Activated CD4-positive, CD25-positive, alpha-beta regulatory T cell treated with anti-CD3 and anti-CD28 coated beads, Interleukin-2, amount 50 U/mL, for 24 hours (primary cell): ENCODE data around the gene MAP3K5.
"Not testable (repeated sequence)": the region's sequence is repeated elsewhere in the genome, so short reads cannot be mapped to it uniquely, and the experiment has no call there.

Experiments
- ATAC-seq, 2 donors: fragments of 150-1000 bp; cut with Tn5 transposase; one replicate each; pipeline ENCODE4 v1.10.0; 2021; ENCODE audit warnings: mild to moderate bottlenecking in 1 of 2, moderate library complexity in 1 of 2

MAP3K5 gene

DNA sequence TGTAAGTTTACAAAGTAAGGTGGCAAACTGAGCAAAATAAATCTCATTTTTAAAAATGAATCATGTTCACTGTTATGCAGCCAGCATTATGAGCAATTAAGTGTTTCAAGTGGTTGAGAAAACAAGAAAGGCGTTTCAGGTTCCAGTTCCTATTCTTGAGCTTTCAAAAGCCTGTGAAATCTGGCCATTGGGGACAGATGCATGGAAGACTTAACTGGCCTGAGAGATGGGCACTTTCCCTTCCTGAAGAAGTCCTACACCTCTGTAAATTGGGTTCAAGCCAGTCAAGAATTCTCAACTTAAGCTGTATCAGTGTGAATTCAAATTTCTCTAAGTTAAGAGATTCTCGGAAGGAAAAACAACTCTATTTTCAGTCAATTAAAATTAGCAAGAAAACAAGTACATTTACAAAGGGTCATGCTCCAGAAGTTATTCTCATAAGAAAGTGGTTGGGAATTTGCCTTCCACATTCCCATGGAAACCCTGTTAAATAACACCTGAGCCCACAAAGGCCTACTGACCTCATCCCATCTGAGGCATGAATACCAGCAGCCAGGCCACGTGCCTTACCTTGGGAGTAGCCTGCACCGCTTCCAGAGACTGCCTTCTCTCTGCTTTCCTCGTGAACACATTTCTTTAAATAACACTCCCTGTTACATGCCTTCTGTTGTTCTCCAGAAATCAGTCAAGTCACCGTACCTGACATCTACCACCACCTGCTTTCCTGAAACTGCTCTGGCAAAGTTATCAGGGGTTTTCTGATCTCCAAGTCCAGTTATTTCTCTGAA lies 19.4 kb downstream of the MAP3K5 start:
- ATAC-seq = peak; percentile 61 to 76

DNA sequence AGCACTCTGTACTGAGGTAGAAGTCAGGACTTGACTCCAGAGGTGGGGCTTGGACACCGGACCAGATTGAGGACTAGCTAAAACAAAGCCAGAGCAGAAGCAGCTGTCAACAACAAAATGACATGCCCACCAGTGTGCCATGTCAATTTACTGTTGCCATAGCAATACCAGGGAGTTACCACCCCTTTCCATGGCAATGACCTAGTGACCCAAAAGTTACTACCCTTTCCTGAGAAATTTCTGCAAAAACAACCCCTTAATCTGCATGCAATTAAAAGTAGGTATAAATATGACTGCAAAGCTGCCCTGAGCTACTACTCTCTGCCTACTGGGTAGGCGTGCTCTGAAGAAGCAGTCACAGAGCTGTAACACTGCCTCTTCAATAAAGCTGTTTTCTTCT lies 21.0 kb downstream of the MAP3K5 start:
- ATAC-seq = peak in 1 of 2 donors; percentile 31

DNA sequence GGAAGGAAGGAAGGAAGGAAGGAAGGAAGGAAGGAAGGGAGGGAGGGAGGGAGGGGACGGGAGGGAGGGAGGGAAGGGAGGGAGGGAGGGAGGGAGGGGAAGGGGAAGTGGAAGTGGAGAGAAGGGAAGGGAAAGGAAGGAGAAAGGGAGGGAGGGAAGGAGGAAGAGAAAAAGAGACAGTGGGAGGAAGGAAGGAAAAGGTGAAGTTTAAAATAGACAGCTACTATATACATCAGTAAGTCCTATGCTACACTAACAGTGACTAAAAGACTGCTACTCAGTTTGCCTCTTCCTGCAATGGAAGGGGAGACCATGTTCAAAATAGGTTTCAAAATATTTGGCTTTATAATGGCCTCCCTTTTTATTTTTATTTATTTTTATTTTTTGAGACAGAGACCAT lies 22.5 kb downstream of the MAP3K5 start:
- no peak for ATAC-seq

DNA sequence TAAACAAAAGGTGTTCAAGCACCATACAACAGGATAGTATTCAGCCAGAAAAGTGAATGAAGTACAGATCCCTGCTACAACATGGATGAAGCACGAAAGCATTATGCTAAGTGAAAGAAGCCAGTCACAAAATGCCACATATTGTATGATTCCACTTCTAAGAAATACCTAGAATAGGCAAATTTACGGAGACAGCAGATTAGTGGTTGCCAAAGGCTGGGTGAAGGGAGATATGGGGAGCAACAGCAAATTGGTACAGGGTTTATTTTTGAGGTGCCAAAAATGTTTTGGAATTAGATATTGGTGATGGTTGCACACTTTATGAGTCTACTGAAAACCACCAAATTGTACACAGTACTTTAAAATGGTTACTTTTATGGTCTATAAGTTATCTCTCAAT lies 23.2 kb downstream of the MAP3K5 start:
- no peak for ATAC-seq

DNA sequence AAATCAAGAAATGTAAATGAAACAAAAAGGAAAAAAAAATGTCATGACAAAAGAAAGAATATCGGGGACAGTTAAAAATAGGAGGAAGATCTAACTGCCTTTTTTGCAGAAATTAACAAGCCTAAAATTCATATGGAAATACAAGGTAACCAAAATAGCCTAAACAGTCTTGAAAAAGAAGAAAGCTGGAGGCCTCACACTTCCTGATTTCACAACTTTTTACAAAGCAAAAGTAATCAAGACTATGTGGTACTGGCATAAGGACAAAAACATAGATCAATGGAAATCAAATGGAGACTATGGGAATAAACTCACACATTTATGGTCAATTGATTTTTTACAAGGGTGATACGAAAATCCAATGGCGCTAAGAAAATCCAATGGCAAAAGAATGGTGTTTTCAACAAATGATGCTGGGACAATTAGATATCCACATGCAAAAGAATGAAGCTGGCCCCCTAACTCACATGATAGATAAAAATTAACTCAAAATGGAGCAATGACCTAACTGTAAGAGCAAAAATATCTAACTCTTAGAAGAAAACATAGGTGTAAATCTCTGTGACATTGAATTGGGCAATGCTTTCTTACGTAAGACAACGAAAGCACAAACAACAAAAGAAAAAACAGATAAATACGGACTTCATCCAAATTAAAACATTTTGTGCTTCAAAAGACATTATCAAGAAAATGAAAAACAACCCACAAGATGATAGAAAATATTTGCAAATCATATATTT lies 24.5 kb downstream of the MAP3K5 start:
- no peak for ATAC-seq

DNA sequence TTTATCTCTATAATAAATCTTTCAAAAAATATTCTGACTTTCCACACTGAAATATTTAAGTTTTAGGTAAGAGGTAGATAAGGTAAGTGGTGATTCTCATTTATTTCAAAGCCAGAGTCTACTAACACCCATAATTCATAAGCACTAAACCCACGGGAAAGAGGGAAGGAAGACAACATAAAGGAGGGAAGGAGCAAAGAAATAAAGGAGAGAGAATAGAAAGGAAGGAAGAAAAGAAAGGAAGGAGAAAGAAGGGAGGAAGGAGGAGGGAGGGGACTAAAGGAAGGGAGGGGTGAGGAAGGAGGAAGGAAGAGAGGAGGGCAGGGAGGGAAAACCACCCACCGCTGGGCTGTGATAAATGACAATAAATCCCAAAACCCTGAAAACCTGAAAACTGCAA lies 25.2 kb downstream of the MAP3K5 start:
- ATAC-seq = no peak

DNA sequence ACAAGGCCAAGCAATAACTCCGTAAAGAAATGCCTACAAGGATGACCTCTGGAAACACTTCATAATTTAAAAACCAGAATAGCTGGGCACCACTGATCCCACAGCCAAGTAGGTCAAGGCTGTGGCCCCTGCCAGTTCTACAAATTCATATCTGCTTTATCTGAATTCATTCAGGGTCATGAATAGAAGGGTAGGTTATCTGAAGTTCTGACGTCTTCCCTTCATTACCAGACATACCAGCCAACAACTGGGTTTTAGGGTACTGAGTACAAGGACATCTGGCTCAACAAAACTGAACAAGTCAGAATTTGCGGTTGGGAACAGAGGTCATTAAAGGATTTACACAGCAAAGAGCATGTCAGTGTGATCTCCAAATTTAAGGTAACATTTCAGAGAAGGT lies 26.0 kb downstream of the MAP3K5 start:
- ATAC-seq = no peak

DNA sequence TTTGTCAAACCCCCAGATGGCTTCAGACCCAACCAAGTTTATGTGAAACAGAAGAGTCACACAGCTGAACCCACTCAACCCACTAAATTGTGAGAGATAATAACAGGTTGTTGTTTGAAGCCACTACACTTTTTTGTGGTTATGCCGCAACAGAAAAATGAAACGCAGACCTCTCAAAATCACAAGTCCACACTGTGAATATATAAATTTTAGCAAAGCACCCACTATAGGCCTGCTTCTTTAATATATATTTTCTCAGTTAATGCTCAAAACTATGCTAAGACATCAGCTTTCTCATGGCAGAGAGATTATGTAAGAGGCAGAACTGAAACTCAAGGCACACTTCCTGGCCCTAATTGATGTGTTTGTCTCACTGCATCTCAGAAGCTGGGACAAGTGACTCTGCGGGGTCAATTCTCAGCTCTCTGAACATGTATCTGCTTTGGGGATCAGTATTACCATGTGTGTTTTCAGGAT lies 27.7 kb downstream of the MAP3K5 start:
- ATAC-seq = peak; percentile 57 to 60

DNA sequence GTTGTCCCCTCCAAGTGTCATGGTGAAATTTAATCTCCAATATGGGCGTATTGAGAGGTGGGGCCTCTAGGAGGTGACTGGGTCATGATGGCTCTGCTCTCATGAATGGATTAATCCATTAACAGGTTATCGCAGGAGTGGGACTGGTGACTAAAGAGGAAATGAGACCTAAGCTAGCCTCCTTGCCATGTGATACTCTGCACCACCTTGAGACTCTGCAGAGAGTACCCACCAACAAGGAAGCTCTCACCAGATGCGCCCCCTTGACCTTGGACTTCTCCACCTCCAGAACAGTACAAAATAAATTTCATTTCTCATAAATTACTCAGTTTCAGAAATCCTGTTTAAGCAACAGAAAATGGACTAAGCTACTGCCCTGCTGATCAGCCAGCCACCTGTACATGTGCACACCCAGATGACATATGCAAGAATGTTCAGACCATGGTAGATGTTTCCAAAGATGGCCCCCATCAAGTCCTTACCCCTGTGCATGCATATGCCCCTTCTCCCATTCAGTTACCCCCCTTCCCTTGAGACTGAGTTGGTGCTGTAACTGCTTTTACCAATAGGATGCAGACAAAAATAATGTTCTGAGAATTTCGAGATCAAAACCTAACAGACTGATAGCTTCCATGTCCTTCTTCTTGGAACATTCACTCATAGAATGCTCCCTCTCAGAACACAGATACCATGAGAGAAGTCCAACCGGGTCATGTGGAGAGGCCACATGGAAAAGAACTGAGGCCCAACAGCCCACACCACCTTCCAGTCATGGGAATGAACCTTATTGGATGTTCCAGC lies 28.4 kb downstream of the MAP3K5 start:
- ATAC-seq = peak; percentile 22 to 46

DNA sequence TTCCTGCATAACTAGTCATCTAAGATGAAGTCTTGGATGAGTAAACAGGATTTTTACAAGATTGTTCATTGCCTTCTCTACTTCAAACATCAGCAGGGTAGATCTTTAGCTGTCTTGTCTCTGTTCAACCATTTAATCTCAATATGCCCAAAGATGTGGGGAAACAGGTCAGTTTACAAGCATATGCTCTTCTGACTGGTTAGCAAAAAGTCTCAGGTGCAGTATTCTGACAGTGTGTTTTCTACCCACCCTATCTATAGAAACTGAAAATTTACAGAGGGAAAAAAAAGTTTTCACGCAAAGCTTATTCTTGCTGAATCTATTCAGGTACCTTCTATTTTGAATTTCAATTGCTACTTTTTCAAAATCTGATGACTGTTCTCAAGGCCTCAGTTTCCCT lies 29.0 kb downstream of the MAP3K5 start:
- ATAC-seq = peak in 1 of 2 donors; percentile 52

DNA sequence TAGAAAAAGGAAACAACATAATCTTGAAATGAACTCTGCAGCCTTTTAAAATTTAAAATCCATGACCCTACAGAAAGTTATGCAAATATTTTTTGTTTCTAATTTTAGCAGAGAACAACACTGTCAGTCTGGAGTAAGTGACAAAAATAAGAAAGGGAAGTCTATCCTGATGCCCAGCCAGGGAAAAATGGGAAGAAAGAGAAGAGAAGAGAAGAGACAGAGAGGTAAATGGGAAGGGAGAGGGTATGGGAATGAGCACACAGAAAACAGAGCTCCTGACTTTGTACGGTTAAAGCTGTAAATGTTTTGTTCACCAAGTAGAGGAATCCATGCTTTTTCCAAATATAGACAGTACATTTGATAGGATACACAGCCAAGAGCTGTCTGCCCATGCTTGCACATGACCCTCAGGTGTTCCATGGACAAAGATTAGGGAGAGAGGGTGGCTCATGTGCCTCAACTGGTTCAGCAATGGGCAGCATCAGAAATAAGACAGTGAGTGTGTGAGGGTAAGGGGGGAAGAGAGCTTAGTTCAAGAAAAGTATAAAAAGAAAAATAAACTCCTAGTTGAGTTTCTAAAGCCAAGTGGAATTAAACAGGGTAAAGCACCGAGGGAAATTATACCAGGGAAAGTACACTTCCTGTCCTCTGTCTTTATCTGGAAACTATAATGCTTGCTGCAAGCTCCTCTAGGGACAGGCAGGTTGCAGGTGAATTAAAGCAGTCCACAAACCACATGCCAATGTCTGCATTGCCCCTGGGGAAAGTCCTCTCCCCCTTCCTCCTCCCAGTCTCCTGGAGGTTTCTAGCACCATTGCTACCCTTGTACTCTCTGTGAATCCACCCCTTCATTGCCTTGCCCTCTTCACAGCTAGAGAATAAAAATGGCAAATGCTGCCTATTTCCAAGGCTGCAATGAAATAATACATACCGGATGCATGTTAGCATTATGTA lies 30.0 kb downstream of the MAP3K5 start:
- ATAC-seq = no peak

DNA sequence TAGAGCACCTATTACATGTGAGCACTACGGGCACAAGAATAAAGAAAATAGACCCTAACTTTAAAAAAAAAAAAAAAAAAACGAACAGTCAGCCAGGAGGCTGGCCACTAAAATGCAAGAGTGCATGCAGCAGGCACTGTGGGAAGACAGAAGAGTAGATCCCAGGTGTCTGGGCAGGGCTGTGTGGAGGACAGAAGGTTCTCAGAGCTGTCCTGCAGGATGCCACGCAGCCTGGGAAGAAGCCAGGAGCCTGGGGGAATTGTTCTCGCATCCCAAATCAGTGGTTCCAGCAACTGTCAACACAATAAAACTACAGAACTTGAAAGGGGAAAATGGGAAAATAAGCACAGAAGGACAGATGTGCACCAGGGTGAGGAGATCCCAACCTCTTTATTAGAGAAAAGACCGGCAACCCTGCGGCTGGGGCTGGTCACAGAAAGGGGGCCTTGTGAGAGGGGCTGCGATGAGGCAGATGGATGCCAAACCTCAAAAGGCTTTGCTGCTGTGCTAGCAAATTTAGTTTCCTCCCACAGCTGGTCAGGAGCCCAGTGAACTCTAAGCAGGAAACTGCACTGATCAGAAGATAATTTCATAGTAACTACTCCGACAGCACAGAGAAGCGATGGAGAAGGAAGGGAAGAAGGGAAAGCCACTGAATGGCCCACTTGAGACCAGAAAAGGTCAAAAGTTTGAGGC lies 30.9 kb downstream of the MAP3K5 start:
- ATAC-seq = no peak

DNA sequence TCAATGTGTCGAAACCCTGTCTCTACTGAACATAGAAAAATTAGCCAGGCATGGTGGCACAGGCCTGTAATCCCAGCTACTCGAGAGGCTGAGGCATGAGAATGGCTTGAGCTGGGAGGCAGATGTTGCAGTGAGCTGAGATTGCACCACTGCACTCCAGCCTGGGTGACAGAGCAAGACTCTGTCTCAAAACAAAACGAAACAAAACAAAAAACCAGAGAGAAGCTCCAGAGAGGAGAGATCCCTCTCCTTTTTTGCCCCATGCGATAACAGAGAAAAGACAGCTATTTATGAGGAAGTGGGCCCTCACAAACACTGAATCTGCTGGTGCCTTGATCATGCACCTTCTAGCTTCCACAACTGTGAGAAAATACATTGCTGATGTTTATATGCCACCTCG lies 31.5 kb downstream of the MAP3K5 start:
- not testable (repeated sequence) for ATAC-seq

DNA sequence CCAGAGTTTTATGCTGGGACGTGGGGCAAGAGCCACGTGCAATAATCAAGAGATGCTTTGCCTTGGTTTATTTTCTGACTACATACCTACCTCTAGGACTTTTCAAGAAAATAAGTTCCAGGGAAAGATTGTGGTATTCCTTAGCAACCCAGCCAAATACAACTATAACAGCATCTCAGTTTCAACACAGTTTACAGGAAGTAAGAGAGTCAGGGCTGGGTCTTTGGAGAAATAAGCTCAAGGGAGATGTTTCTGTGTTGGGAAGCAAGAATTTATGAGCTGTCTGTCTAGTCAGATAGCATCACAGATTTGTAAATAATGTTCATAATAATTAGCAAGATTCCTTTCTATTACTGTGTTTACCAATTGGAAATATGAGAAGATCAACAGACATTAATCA lies 35.1 kb downstream of the MAP3K5 start:
- ATAC-seq = no peak

DNA sequence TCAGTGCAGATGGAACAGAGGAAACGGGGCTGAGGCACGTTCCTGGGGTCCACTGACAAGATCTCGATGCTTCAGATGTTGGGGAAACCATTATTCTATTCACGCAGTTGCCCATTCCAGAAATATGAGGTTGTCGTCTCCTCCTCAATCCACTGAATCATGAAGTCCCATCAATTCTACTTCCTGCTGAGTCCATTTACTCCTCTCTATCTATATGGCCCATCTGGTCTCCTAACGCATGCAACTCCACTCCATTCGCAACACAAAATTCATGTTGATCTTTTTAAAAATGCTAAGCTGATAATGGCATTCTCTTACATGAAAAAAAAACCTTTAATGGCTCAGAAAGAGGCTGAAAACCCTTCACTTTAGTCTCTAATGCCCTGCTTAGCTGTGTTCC lies 37.5 kb downstream of the MAP3K5 start:
- ATAC-seq = no peak

DNA sequence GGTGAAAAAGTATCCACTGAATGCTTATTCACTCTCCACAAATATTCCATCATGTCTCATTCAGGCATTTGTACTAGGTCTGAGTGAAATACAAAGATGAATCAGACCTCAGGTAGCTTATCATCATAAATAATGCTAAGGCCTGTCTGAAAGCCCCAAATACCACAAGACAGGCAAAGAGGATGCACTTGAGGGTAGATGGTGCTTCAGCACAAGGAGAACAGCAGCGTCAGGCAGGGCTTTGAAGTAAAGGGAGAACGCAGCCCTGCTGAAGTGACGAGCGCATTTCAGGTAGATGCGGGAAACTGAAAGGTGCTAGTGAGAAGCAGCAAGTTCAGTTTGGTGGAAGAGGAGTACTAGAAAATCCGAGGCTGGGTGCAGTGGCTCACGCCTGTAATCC lies 38.7 kb downstream of the MAP3K5 start:
- peak; percentile 81 to 86 for ATAC-seq

DNA sequence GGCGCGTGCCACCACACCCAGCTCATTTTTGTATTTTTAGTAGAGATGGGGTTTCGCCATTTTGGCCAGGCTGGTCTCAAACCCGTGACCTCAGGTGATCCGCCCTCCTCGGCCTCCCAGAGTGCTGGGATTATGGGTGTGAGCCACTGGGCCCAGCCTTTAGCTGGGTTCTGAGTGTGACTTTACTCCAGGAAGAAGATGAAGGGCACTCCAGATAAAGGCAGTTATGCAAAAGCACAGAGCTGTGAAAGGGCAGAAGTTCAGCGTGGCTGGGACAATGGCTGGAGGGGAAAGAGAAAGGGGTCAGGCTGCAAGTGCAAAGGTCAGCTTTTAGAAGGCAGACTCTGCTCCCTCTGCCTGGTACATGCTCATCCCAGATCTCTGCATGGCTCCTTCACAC lies 39.7 kb downstream of the MAP3K5 start:
- no peak for ATAC-seq

DNA sequence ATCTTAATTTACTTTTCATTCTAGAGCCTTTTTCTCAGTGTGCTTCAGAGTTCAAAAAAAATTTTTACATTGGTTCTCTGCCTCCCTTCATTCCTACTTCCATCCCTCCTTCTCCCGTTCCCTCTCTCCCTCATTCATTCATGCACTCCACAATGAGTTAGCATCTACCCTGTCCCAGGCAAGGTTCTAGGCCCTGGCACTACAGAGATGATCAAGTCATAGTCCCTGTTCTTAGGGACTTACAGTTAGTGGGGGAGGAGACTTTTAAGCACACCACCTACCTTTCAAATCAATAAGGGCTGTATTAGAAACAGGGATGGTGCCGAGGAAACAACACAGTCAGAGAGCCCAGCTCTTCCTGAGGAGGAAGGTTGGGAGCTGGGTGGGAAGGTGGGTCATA lies 40.3 kb downstream of the MAP3K5 start:
- ATAC-seq = no peak

DNA sequence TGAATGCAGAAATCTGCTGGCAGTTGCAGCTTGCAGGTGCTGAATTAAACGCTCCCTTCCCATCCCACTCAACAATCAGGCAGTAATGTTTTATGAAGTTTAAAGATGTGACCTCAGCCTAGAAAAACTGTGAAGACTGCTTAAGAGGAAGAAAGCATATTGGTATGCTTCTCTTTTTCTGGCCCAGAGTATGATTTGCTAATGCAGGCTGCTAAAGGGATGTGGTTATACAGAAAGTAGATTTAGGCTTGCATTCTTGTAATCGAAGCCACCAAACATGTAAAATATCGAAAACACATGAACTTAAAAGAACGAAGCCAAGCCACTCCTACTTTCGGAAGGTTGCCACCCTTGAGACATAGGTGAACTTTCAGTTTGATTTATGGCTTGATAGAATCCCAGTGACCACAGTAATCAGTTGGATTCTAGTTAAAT lies 40.7 kb downstream of the MAP3K5 start:
- peak; percentile 66 to 69 for ATAC-seq

DNA sequence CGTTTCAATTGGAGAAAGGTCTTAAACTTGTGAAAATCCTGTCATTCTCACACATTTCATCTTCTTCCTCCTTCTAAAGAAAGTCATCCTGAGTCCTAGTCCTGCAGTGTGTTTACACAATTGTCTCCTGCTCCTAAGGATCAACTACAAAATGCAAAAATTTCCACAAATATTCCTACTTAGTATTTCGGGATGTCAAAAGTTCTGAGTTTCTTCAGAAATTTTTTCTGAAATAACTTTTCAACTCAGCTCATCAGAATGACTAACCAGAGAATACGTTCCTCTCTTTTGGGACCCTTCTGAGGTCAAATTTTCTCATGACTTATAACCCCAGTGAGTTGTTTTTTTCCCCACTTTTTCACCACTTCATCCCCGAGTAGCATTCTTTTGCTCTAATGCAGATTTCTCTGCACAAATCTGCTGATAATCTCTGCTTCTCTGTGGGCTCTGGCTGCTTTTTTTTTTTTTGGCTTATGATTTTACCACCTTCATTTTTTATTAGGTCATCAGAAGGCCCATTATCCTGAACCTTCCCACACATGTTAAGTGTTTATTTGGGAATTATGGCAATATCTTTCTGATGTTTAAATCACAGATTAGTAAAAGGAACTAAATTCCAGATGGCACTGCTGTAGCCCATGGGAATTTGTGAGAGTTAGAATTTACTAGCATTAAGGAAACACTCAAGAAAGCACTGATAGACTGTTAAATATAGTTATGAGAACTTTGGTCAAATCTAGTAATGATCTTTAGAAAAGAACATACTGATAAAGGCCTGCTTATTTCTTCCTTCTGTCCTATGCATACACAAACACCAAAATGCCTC lies 41.4 kb downstream of the MAP3K5 start:
- no peak for ATAC-seq
